GM23338 (cell line): ENCODE data around the gene ISG20. TPM values are rescaled to one million over a fixed set of nuclear protein-coding genes. Genes with fewer than 3 reads are reported as not detected.

ENCODE experiments used
- ATAC-seq: fragments of 200-7000 bp; cut with Tn5 transposase; 3 replicates; pipeline ENCODE4 v1.9.1; 2020
- DNase-seq: peaks from one replicate; pipeline ENCODE4 v3.0.0-alpha.2; 2015; ENCODE audit warnings: low spot score
- H2AFZ ChIP-seq: fragments of 200-600 bp; sonication (generic); 2 replicates; pipeline ENCODE4 v1.8.0; 2016; ENCODE audit warnings: antibody characterized with exemption, mild to moderate bottlenecking, moderate library complexity
- H3F3A ChIP-seq: fragments of 200-600 bp; sonication (generic); replicated peaks from 2 replicates; pipeline ENCODE4 v1.8.0; 2017; ENCODE audit warnings: antibody characterized with exemption, mixed run types, low read depth
- H3K27ac ChIP-seq: fragments of 200-600 bp; sonication (generic); 2 replicates; pipeline ENCODE4 v1.6.1; 2016; ENCODE audit warnings: low read depth
- H3K27me3 ChIP-seq: fragments of 200-600 bp; sonication (generic); 2 replicates; pipeline ENCODE4 v1.8.0; 2016; ENCODE audit warnings: mild to moderate bottlenecking, mixed run types, moderate library complexity; ENCODE audit not compliant: insufficient read depth
- H3K36me3 ChIP-seq: fragments of 200-600 bp; sonication (generic); 2 replicates; pipeline ENCODE4 v1.8.0; 2016; ENCODE audit warnings: mild to moderate bottlenecking; ENCODE audit not compliant: insufficient read depth
- H3K4me1 ChIP-seq: fragments of 200-600 bp; sonication (generic); 2 replicates; pipeline ENCODE4 v1.8.0; 2016; ENCODE audit warnings: mild to moderate bottlenecking, moderate library complexity; ENCODE audit not compliant: insufficient read depth
- H3K4me2 ChIP-seq: fragments of 200-600 bp; sonication (generic); 2 replicates; pipeline ENCODE4 v1.7.1; 2017; ENCODE audit warnings: mixed run types
- H3K4me3 ChIP-seq: fragments of 200-600 bp; sonication (generic); 2 replicates; pipeline ENCODE4 v1.6.1; 2016; ENCODE audit warnings: mixed run types
- H3K79me2 ChIP-seq: fragments of 200-600 bp; sonication (generic); replicated peaks from 2 replicates; pipeline ENCODE4 v1.8.0; 2017; ENCODE audit warnings: mild to moderate bottlenecking; ENCODE audit not compliant: insufficient read depth
- H3K9me2 ChIP-seq: fragments of 200-600 bp; sonication (generic); 2 replicates; pipeline ENCODE4 v1.8.0; 2017; ENCODE audit not compliant: insufficient read depth
- H4K20me1 ChIP-seq: fragments of 200-600 bp; sonication (generic); replicated peaks from 2 replicates; pipeline ENCODE4 v1.8.0; 2017; ENCODE audit warnings: mild to moderate bottlenecking; ENCODE audit not compliant: insufficient read depth
- H3K27ac Mint-ChIP-seq: 2 replicates; pipeline ENCODE4 v1.8.0; 2020; ENCODE audit warnings: inconsistent platforms, mild to moderate bottlenecking, moderate library complexity, mixed read lengths
- H3K27me3 Mint-ChIP-seq: 3 replicates; pipeline ENCODE4 v1.8.0; 2022; ENCODE audit warnings: low read depth, mild to moderate bottlenecking, moderate library complexity, mixed read lengths, inconsistent platforms; ENCODE audit not compliant: insufficient read depth, poor library complexity
- H3K36me3 Mint-ChIP-seq: 3 replicates; pipeline ENCODE4 v1.8.0; 2021; ENCODE audit warnings: low read depth, mild to moderate bottlenecking, inconsistent platforms, moderate library complexity, mixed read lengths
- H3K4me1 Mint-ChIP-seq: 3 replicates; pipeline ENCODE4 v1.8.0; 2020; ENCODE audit warnings: mild to moderate bottlenecking, inconsistent platforms, mixed read lengths
- H3K4me3 Mint-ChIP-seq: 3 replicates; pipeline ENCODE4 v1.8.0; 2021; ENCODE audit warnings: moderate library complexity, mild to moderate bottlenecking, inconsistent platforms, mixed read lengths
- H3K9me3 Mint-ChIP-seq: 3 replicates; pipeline ENCODE4 v1.8.0; 2020; ENCODE audit warnings: moderate library complexity, mild to moderate bottlenecking, inconsistent platforms, mixed read lengths
- EZH2 ChIP-seq: fragments of 200-600 bp; sonication (generic); IDR thresholded peaks from one replicate; pipeline ENCODE4 v1.8.0; 2017; ENCODE audit warnings: antibody characterized with exemption, mild to moderate bottlenecking, low read depth; ENCODE audit not compliant: unreplicated experiment
- ZNF331 ChIP-seq: fragments of 250-450 bp; sonication (Bioruptor Pico); IDR thresholded peaks from 2 replicates; pipeline ENCODE4 v1.5.0; 2020; ENCODE audit warnings: low read depth, mild to moderate bottlenecking, moderate library complexity
- polyA plus RNA-seq: library from polyadenylated mRNA; unstranded; fragments of >200 nt; fragmentation: Nextera tagmentation; extraction: Ambion mirVana; gene quantifications from 2 replicates; pipeline ENCODE4 v1.2.1, GENCODE V29; 2016
- total RNA-seq: library from RNA; depleted of rRNA; stranded (reverse); fragments of >200 nt; shearing (Covaris generic); gene quantifications from 2 replicates; pipeline ENCODE4 v1.2.3, GENCODE V29; 2014
- TF ChIP-seq, protein P1 (sequence below): IDR thresholded peaks from one replicate; pipeline ENCODE4 v1.6.1; 2018; ENCODE audit warnings: antibody characterized with exemption; ENCODE audit not compliant: unreplicated experiment

Gene ISG20
- total and polyA plus RNA-seq, 2 experiments from 2014 or later, result 3.2 to 3.7 TPM

DNA sequence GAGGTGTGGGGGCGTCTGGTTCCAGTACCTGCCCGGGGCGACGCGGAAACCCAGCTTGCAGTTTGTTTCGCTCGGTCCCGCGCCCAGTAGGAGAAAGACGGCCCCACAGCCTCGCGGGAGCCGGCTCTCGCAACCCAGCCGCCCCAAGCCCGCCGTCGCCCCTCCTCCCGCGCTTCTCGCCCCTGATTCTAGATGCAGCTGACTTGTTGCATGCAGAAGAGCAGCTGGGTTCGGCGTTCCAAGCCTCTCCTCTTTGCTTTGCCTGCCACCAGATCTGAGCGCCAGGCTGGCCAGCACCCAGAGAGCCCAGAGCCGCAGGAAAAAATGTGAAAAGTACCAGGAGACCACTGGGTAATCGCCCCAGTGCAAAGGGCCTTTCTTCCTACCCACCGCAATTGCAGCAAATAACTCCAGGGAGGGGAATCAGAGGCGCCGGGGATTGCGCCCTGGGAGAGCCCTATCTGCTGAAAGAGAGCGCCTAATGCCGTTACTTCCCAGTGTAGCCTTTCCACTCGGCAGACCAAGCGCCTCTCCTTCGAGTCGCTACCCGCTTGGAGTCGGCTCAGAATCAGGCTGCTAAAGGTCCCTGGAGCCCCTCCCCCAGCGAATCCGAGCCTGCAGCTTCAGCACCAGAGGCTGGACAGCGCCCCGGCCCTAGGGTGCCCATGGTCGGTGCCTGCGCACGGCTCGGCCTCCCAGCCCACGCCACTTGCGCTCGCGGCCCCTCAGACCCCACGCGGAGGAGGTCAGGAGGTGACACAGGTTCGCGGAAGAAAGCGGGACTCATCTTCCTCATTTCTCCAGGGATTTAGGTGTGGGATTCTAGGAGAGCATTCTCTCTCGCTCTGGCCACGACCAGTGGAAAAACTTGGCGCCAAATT lies 33.4 kb upstream of the ISG20 start:
- peak overlapping the region; percentile 82 for H3K4me3 ChIP-seq
- H3K36me3 ChIP-seq, result no peaks in the 10 kb centered on the region
- Mint-ChIP-seq H3K27ac (no peak overlapping the region), H3K4me1 (peaks cover 57% of the 10 kb centered on the region), H3K27me3 (peaks cover 60% of the 10 kb centered on the region), H3K36me3 (no peaks in the 10 kb centered on the region), H3K9me3 (no peaks in the 10 kb centered on the region), H3K4me3 (peak overlapping the region; percentile 70)
- H2AFZ ChIP-seq, result peak overlapping the region; percentile 91
- peaks cover 74% of the 10 kb centered on the region for H3K27me3 ChIP-seq
- TF ChIP-seq ZNF331 (CRISPR knock-in tag) (no peak), EZH2 (peak; percentile 12)
- TF ChIP-seq, protein P1, sequence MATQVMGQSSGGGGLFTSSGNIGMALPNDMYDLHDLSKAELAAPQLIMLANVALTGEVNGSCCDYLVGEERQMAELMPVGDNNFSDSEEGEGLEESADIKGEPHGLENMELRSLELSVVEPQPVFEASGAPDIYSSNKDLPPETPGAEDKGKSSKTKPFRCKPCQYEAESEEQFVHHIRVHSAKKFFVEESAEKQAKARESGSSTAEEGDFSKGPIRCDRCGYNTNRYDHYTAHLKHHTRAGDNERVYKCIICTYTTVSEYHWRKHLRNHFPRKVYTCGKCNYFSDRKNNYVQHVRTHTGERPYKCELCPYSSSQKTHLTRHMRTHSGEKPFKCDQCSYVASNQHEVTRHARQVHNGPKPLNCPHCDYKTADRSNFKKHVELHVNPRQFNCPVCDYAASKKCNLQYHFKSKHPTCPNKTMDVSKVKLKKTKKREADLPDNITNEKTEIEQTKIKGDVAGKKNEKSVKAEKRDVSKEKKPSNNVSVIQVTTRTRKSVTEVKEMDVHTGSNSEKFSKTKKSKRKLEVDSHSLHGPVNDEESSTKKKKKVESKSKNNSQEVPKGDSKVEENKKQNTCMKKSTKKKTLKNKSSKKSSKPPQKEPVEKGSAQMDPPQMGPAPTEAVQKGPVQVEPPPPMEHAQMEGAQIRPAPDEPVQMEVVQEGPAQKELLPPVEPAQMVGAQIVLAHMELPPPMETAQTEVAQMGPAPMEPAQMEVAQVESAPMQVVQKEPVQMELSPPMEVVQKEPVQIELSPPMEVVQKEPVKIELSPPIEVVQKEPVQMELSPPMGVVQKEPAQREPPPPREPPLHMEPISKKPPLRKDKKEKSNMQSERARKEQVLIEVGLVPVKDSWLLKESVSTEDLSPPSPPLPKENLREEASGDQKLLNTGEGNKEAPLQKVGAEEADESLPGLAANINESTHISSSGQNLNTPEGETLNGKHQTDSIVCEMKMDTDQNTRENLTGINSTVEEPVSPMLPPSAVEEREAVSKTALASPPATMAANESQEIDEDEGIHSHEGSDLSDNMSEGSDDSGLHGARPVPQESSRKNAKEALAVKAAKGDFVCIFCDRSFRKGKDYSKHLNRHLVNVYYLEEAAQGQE, result peak; percentile 100
- no peaks in the 10 kb centered on the region for H4K20me1 ChIP-seq
- 0 out of 2 replicates have a peak, but pooled peaks cover 15% of the 10 kb centered on the region for H3F3A ChIP-seq
- H3K4me2 ChIP-seq, result peak overlapping the region; percentile 99
- H3K4me1 ChIP-seq, result peaks cover 62% of the 10 kb centered on the region
- no peak overlapping the region for H3K27ac ChIP-seq
- no peaks in the 10 kb centered on the region for H3K79me2 ChIP-seq
- H3K9me2 ChIP-seq, result no peaks in the 10 kb centered on the region
- DNase-seq (peak; percentile 90), ATAC-seq (peak; percentile 68)

DNA sequence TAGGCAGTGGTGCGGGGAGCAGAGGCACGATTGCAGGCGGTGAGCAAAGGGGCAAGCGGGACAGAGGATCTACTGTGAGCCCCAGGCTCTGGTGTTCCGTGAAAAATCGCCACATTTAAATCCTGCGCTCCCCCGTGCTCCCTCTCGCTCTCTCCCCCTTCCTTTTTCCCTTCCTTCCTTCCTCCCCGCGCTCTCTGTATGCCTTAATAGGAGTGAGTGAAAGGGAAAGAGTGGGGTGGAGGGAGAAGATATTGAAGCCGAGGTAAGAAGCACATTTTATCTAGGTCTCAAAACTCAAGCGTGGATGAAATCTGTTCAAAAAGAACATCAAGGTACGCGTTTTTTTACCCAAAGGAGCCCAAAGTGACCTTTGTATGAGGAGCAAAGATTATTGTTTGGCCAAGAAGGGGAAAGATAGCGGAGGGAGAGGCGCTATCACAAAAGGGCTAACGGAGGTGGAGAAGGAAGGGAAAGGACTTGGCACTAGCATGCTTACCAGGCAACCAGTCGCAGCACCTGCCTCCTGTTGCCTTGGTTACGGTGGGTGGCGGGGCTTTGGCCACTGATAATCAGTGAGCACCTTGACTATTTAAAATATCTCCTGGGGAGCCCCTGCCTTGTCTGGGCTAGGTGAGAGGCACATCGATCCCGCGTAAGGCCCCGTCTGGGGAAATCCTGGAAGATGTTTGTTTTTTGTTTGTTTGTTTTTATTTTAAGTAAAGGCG lies 32.6 kb upstream of the ISG20 start:
- Mint-ChIP-seq H3K27ac (no peak overlapping the region), H3K4me3 (peak overlapping the region; percentile 70), H3K36me3 (no peaks in the 10 kb centered on the region), H3K9me3 (no peaks in the 10 kb centered on the region), H3K27me3 (peaks cover 65% of the 10 kb centered on the region), H3K4me1 (peaks cover 64% of the 10 kb centered on the region)
- Histone ChIP-seq H3K27ac (no peak overlapping the region), H2AFZ (no peak overlapping the region), H3K4me1 (peaks cover 70% of the 10 kb centered on the region), H3K27me3 (peaks cover 74% of the 10 kb centered on the region), H4K20me1 (no peaks in the 10 kb centered on the region), H3K9me2 (no peaks in the 10 kb centered on the region), H3F3A (0 out of 2 replicates have a peak, but pooled peaks cover 15% of the 10 kb centered on the region), H3K4me2 (peak overlapping the region; percentile 99), H3K79me2 (no peaks in the 10 kb centered on the region), H3K36me3 (no peaks in the 10 kb centered on the region), H3K4me3 (peak overlapping the region; percentile 82)
- DNase-seq (peak; percentile 71), ATAC-seq (peak; percentile 19)
- no peak for TF ChIP-seq EZH2
